ENCODE measurements around the gene ABLIM2. TPM values are rescaled to one million over a fixed set of nuclear protein-coding genes. Genes with fewer than 3 reads are reported as not detected.

Gene ABLIM2
- polyA plus RNA-seq, 2 of the 4 experiments (the other 2 are of a cell fraction): 0.21 to 0.40 TPM

- FAIRE-seq (no peak), DNase-seq (ENCODE audit: low read depth in 1 of 2, low spot score in 1 of 2) (no peak), ATAC-seq (no peak)
- ChIA-PET POLR2A (no interaction called here), CTCF (no interaction called here)
- no peak overlapping the region for H3K4me2 ChIP-seq
- no peak overlapping the region for H3K4me3 ChIP-seq
- no peak overlapping the region for H3K27ac ChIP-seq
- H3K4me1 ChIP-seq: peaks cover 7% of the 10 kb centered on the region; the same call in 1 of the 3 replicates
- 72% methylated on average over 8 of the region's 10 CpGs for WGBS (ENCODE audit: missing lambda C conversion rate)
- no peaks in the 10 kb centered on the region for H3K9me3 ChIP-seq
- TF ChIP-seq EHMT2 (IDR thresholded peaks at IDR 0.05; ENCODE audit: low read depth) (no peak), HES2 (IDR thresholded peaks at IDR 0.05) (no peak), JUNB (IDR thresholded peaks at IDR 0.05) (no peak), ZSCAN20 (CRISPR knock-in tag; IDR thresholded peaks at IDR 0.05) (no peak), ATOH8 (CRISPR knock-in tag; IDR thresholded peaks at IDR 0.05; ENCODE audit: low read depth) (no peak)
Measured at GRCh38 chr4:8112672-8113071, 45.9 kb downstream of the ABLIM2 start.

GRCh38 chr4:8112036-8112576 lies 46.5 kb downstream of the ABLIM2 start:
- TF ChIP-seq SREBF2 (IDR thresholded peaks at IDR 0.05): no peak
- no peak for TF ChIP-seq NFE2L2 (conservative IDR thresholded peaks at IDR 0.05; ENCODE audit: low read length)
- TF ChIP-seq E2F6 (IDR thresholded peaks at IDR 0.05; ENCODE audit: borderline replicate concordance, low read depth): no peak
- no peak for TF ChIP-seq SMC3 (IDR thresholded peaks at IDR 0.05)
- no peak for TF ChIP-seq HMGXB4 (CRISPR knock-in tag; IDR thresholded peaks at IDR 0.05; ENCODE audit: borderline replicate concordance)
- TF ChIP-seq HOXB13 (CRISPR knock-in tag; IDR thresholded peaks at IDR 0.05; ENCODE audit: low read depth): no peak
- no peak for FAIRE-seq
- Histone ChIP-seq H3K4me1 (peaks cover 7% of the 10 kb centered on the region; the same call in 1 of the 3 replicates), H3K9me3 (no peaks in the 10 kb centered on the region), H3K4me2 (no peak overlapping the region), H3K4me3 (no peak overlapping the region), H3K27ac (no peak overlapping the region)
- ATAC-seq: no peak
- WGBS (ENCODE audit: missing lambda C conversion rate): 67% methylated on average over 9 of the region's 9 CpGs
- DNase-seq (ENCODE audit: low read depth in 1 of 2, low spot score in 1 of 2): no peak
- POLR2A ChIA-PET: no interaction called here
- CTCF ChIA-PET: no interaction called here

- no peak overlapping the region for H3K4me3 ChIP-seq
- ChIA-PET CTCF (no interaction called here), POLR2A (no interaction called here)
- 43% methylated on average over 6 of the region's 29 CpGs for WGBS (ENCODE audit: missing lambda C conversion rate)
- TF ChIP-seq TP53 (CRISPR knock-in tag; IDR thresholded peaks at IDR 0.05): no peak
- no peak for TF ChIP-seq RAD21 (conservative IDR thresholded peaks at IDR 0.05 in 1 of 2, IDR thresholded peaks at IDR 0.05 in 1 of 2)
- TF ChIP-seq CHD4 (IDR thresholded peaks at IDR 0.05; ENCODE audit: borderline replicate concordance): no peak
- TF ChIP-seq RNF2 (IDR thresholded peaks at IDR 0.05; ENCODE audit: borderline replicate concordance, low read depth): no peak
- no peak for TF ChIP-seq KDM5A (IDR thresholded peaks at IDR 0.05)
- TF ChIP-seq USF2 (IDR thresholded peaks at IDR 0.05): no peak
- no peak for TF ChIP-seq MAX (IDR thresholded peaks at IDR 0.05)
- TF ChIP-seq E2F6 (IDR thresholded peaks at IDR 0.05; ENCODE audit: borderline replicate concordance, low read depth): no peak
- TF ChIP-seq SREBF2 (IDR thresholded peaks at IDR 0.05): no peak
- no peak for TF ChIP-seq JUNB (IDR thresholded peaks at IDR 0.05)
- no peak for TF ChIP-seq CBX8 (IDR thresholded peaks at IDR 0.05)
- no peak for TF ChIP-seq RARB (CRISPR knock-in tag; IDR thresholded peaks at IDR 0.05)
- no peak for TF ChIP-seq EHF (CRISPR knock-in tag; IDR thresholded peaks at IDR 0.05)
- no peak for TF ChIP-seq NR3C1 (IDR thresholded peaks at IDR 0.05)
- no peak for TF ChIP-seq HOXA7 (CRISPR knock-in tag; IDR thresholded peaks at IDR 0.05)
- TF ChIP-seq ESRRA (IDR thresholded peaks at IDR 0.05; ENCODE audit: borderline replicate concordance, low read length): no peak
- no peak for TF ChIP-seq TFCP2L1 (CRISPR knock-in tag; IDR thresholded peaks at IDR 0.05)
- TF ChIP-seq ZC3H11A (IDR thresholded peaks at IDR 0.05): no peak
- no peak for TF ChIP-seq FOXS1 (CRISPR knock-in tag; IDR thresholded peaks at IDR 0.05)
- ATAC-seq (peak; percentile 28 to 36; a peak in 2 of 6 replicates), DNase-seq (ENCODE audit: low read depth in 1 of 2, low spot score in 1 of 2) (peak in 1 of 2 experiments; percentile 44), FAIRE-seq (no peak)
- no peaks in the 10 kb centered on the region for H3K9me3 ChIP-seq
- H3K27ac ChIP-seq: no peak overlapping the region
- H3K4me1 ChIP-seq: peaks cover 7% of the 10 kb centered on the region; the same call in 1 of the 3 replicates
- no peak overlapping the region for H3K4me2 ChIP-seq
Measured at GRCh38 chr4:8110071-8110986, 48.3 kb downstream of the ABLIM2 start.
